GM19328 (cell line): Measurements from ENCODE around the gene ELN.
A peak's percentile ranks its signal among the peaks of the same experiment; 100 is the strongest.
"Not testable (repeated sequence)": the region's sequence is repeated elsewhere in the genome, so short reads cannot be mapped to it uniquely, and the experiment has no call there.

Experiments
- ATAC-seq: cut with Tn5 transposase; IDR thresholded peaks from one replicate; pipeline ENCODE4 v1.9.1; 2021; ENCODE audit warnings: mild to moderate bottlenecking, moderate library complexity; ENCODE audit not compliant: unreplicated experiment

Gene ELN

DNA sequence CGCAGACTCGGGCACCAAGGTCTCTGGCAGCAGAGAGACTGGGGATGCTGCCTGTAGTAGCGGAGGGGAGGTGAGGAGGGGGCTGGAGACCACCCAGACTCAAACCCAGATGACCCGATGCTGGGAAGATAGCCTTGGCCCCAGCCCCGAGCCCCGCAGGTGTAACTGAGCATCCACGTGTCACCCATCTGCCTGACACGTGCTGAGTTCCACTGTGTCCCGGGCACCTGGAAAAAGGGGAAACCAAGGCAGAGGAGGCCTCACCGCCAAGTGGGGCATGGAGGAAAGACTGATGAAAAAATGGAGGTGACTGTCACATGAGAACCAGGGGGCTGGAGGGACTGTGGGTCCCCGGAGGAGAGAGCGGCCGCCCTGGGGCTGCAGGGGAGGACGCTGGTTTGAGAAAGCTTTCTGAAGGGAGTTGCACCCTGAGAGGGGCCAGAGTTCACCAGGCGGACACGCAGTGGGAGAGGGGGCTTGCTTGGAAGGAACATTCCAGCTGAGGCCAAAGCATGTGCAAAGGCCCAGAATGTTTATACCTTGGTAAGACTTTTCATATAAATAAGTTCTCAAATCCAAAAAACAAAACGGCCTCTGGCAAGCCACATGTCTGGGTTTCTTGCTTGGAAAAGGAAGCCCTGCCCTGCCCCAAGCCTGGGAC, 27.4 kb upstream of the ELN start:
- ATAC-seq = no peak

DNA sequence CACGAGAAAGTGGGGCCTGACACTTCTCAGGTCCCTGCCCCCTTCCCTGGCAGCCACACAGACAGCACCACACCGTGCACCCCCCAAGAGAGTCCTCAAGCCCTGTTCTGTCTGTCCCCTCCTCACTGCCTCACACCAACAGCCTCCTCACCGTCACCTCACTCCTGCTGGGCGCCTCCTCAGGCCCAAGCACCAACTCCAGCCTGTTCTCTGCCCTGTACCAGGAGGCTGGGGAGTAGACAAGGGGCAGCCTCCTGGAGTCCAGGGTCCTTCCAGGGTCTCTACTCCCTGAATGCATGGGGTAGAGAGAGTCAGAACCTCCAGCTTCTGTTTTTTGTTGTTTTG, 26.9 kb upstream of the ELN start:
- ATAC-seq = no peak

DNA sequence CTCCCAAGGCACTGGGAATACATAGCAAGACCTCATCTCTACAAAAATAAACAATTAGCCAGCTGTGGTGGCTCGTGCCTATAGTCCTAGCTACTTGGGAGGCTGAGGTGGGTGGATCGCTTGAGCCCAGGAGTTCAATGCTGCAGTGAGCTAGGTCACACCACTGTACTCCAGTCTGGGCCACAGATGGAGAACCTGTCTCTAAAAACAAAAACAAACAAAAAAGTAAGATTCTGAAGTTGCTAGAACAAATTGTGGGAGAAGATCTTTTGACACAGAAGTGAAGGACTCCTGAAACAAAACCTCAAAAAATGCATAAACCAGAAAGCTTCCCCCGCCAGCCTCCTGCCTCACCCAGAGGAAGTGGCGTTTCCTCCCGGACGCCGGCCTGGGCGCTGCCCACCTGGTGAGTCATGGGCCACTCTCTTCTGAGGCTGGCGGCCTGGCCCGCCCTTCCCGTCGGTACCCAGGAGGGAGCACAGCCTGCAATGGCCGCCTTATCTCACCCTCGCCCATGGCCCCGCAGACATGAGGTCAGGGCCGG, 25.4 kb upstream of the ELN start:
- no peak for ATAC-seq

DNA sequence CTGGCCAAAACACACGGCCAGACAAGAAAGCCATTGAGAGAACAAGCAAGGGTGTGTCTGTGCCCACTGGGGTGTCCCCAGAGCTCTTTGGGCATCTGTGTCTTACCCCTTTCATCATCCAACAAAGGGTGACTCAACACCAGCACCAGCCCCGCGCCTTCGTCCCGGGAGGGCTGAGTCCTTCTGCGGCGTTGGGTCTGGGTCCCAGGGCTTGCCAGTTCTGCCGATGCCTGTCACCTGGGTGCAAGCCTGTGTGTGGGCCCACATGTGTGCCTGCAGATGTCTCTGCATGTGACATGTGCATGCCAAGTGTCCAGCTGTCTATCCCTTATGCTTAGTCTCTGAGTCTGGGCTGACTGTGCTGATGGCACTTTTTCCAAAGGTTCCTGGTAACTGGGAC, 24.4 kb upstream of the ELN start:
- no peak for ATAC-seq

DNA sequence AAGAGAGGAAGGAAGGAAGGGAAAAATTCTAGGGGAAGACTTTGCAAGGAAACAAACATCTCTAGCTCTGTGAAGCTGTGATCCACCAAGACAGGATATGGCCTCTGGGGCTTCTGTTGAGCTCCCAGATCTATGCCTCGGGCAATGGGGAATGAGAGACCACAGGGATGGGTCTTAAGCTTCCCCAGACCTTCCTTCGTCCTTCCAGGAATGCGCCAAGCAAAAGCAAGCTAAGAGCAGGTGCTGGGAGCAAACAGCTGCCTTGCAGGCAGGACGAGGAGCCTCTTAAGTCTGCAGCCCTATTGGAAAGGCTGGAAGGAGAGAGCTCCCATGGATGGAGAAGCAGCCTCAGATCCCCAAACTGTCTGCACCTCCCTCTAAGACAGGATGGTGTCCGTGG, 21.9 kb upstream of the ELN start:
- ATAC-seq = no peak

DNA sequence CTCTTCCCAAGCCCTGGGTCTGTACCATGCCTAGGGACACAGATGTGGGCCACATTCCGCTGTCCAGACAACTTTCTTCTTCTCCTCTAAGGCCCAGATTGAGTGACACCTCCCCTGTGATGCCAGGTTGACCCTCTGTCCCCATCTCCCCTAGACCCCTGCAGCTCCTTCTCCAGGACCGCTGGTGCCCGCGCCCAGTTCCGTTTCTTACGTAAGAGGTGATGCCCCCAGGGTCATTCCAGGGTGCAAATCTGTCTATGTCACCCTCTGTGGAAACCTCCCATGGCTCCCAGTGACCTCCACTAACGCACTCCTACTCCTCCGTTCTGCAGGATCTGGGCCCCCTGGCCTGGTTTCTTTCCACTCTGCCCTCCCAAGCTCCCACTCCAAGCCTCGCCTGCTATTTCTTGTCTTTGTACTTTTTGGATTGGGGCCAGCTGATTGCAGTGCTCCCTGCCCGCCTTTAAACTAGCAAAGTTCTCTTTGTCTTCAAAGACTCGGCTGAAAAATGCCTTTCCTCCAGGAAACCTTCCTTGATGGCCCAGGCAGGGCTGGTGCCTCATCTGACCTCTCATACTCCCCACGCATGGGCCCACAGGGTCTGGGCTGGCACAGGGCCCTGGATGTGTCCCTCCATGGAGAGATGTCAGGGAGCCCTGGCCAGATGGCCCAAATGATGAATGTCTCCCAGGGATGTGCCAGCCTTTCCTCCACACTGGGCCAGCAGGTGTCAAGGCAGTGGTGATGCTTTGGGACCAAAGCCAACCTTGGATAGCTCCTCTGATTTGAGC, 21.3 kb upstream of the ELN start:
- ATAC-seq = no peak

DNA sequence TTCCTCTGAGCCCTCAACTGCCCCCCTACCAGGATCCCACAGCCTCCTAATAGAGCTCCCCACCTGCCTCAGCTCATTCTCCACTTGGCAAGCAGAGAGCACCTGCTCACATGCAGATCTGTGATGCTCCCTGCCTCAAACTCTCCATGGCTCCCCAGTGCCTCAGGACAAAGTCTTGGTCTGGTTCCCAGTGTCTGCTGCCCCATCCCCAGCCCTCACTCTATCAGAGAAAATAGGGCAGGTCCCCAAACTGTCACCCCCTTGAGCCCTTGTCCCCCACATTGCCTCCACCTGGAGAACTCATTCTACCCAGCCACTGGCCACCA, 20.8 kb upstream of the ELN start:
- no peak for ATAC-seq

DNA sequence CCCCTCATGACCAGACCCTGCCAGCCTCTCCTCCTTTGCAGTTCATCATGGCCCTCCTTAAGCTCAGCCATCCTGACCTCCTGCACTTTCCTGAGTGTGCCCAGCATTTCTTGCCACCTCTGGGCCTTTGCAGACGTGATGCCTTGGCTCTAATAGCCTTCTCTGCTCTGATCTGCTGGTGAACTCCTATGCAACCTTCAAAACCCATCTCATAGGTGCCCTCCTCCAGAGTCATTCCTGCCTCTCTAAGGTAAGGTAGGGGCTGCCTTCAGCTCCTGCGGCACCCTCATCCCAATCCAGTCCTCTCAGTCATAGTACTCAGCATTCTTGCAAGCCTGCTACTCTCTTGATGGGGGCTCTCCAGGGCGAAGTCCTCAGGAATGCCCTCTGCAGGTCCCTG, 19.3 kb upstream of the ELN start:
- ATAC-seq = no peak

DNA sequence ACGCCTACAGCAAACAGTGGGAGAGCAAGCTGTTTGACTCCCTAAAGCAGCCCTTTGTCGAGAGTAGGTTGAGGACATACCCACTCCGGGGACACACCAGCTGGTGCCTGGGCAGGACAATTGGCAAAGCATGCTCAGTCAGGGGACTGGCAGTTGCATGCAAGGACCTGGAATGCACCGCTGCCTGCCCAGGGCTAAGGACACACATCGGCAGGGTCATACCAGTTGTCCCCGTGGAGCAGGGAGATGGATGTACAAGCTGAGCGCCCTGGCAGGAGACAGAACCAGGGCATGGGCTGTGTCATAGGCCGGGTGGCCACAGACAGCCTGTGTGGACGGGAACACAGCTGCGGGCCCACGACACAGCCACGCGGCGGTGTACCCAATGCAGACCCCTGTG, 18.3 kb upstream of the ELN start:
- ATAC-seq = no peak

DNA sequence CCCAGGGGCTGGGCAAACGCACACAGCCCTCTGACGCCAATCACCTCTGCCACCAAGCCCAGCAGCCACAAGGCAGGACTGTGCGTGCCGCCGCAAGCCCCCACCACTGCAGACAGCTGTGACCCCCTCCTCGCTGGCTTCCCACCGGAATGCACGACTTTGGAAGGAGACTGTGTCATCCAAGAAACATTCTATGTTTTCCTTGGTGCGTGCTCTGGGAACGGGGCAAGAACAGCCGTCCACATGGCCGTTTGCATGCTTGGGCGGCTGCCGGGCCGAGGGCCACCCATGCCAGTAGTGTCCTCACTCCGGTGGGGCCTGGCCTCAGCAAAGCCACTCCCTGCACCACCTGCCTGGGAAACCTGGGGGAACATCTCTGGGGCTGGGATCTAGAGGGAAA, 17.6 kb upstream of the ELN start:
- no peak for ATAC-seq

DNA sequence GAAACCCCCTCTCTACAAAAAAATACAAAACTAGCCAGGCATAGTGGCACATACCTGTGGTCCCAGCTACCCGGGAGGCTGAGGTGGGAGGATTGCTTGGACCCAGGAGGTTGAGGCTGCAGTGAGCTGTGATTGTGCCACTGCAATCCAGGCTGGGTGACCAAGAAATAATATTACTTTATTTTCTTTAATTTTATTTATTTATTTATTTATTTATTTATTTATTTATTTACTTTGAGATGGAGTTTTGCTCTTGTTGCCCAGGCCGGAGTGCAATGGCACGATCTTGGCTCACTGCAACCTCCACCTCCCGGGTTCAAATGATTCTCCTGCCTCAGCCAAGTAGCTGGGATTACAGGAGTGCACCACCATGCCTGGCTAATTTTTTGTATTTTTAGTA, 16.6 kb upstream of the ELN start:
- ATAC-seq = not testable (repeated sequence)

DNA sequence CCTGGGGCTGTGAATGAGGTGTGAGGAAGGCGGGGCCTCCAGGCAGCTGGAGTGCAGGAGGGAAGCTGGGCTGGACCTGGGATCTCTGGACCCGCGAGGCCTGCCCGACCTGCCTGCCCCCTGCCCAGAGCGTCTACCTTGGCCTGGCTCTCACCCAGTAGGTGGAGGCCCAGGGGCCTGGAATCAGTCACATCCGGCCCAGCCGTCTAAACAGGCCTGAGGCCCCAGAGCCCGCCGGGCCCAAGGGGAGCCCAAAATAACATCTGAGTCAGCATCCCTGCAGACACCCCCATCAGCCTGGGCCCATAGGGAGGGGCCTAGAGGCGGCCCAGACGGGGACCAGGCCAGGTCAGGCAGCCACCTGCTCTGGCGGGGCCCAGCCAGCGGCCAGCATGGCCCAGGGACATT, 15.1 kb upstream of the ELN start:
- ATAC-seq = peak; percentile 92

DNA sequence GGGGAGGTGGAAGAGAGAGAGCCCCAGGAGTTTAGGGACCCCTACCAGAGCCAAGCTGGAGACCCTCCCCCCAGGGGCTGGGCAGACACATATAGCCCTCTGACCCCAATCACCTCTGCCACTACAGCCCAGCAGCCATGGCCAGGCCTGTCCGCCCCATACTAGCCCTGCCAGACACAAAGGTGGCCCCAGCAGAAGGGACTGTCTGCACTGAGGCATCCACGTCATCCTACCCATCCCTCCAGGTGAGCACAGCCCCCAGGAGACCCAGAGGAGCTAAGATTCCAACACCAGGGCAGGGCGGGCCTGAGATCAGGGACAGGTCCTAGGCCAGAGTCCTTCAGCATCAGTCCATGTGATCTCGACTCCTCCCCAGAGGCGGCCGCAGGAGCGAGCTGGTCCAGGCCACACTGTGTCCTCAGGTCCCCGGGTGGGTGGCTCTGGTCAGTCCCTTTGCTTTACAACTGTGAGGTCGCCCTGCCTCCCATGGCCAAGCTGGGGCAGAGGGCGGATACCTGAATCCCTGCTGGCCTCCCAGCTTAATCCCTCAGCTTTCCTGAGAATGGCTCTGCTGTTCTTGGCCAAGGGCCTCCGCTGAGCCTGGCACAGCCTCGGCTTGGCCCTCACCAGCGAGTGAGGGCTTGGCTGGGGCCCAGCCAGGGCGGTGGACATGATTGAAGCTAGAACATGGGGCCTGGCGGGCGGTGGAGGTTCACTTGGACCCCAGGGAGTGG, 14.3 kb upstream of the ELN start:
- ATAC-seq = no peak

DNA sequence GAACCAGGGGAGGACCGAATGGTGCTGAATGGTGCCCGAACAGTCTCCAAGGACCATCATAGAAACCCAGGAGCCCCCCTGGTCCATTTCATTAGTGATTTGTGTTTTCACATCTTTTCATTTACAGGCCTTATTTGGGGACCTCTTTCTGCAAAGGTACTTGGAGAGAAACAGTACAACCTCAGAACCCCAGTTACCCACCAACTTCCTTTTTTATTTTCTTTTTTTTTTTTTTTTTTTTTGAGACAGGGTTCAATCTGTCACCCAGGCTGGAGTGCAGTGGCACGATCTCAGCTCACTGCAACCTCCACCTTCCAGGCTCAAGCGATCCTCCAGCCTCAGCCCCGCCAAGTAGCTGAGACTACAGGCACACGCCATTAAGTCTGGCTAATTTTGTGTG, 13.0 kb upstream of the ELN start:
- ATAC-seq = no peak

DNA sequence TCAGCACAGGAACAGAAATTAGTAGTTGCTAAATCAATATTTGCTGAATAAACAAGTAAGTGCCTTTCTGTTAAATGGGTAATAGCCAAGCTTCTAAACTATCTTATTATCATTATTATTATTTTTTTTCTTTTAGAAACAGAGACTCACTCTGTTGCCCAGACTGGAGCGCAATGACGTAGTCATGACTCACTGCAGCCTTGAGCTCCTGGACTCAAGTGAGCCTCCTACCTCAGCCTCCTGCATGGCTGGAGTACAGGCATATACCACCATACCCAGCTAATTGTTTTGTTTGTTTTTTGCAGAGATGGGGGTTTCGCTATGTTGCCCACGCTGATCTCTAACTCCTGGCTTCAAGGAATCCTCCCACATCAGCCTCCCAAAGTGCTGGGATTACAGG, 12.3 kb upstream of the ELN start:
- ATAC-seq = no peak

DNA sequence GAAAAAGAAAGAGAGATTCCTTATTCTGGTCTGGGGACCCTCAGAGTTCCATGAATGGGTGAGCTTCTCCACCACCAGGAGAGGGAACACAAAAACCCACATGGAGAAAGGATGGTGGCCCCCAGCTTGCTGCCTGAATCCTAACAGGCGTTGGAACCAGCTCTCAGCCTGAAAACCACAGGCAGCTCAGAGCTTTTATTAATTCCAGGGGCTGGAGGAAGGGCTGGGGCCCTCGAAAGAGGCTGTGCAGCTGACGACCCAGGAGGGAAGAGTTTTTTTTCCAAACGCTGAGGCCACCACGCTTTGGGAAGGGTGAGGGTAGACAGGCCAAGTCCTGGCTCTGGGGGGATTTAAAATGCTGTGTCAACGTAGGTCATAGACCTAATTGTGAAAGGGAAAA, 10.8 kb upstream of the ELN start:
- ATAC-seq = no peak

DNA sequence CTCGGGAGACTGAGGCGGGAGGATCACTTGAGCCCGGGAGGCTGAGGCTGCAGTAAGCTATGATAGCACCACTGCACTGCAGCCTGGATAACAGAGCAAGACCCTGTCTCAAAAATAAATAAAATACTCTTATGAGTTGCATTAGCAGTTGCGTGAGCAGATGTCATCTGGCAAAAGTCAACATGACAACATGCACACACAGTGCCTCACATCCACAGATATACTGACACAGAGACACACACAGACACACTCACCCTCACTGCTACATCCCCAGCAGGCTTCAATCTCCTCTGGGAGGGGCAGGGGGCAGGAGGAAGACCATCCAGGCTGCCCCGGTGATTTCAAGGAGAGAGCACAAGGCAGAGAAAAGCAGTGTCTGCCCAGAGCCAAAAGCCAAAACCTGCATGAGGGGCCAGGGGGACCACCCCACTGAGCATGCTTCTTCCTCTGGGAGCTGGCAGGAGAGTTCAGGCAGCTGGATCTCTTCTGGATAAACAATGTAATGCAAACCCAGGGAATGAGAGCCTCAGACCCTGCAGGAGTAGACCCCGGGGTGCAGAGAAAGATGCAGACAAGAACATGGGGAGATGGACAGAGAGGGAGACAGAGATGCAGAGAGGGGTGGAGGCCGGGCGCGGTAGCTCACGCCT, 9.6 kb upstream of the ELN start:
- no peak for ATAC-seq

DNA sequence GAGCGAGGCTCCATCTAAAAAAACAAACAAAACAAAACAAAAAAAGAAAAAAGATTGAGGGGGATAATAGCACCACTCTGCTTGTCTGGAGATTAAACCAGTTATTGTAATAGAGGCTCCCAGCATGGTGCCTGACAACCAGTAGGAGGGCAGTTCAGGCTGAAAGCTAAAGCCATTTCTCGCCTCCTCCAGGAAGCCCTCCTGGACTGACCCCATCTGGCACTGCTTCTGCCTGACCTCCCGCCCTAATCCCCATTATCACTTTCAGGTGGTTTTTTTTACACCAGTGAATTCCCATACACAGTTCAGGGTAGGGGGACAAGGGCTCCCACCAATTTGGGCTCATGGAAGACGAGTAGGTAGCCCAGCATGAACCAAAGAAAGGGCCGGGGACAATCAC, 8.8 kb upstream of the ELN start:
- ATAC-seq = no peak

DNA sequence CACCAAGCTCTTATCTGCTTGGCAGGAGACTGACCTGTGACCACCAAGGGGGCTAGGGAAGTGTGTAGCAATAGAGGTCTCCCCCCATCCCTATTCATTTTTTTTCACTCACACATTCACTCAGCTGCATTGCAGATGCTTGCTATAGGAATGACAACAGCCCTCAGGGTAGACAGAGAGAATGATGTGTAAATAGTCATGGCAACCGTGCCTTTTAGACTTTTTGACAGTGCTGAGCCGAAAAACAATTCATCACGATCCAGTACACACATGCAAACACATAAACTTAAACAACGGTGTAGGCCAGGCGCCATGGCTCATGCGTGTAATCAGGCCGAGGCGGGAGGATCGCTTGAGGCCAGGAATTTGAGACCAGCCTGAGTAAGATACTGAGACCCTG, 7.6 kb upstream of the ELN start:
- ATAC-seq = no peak

DNA sequence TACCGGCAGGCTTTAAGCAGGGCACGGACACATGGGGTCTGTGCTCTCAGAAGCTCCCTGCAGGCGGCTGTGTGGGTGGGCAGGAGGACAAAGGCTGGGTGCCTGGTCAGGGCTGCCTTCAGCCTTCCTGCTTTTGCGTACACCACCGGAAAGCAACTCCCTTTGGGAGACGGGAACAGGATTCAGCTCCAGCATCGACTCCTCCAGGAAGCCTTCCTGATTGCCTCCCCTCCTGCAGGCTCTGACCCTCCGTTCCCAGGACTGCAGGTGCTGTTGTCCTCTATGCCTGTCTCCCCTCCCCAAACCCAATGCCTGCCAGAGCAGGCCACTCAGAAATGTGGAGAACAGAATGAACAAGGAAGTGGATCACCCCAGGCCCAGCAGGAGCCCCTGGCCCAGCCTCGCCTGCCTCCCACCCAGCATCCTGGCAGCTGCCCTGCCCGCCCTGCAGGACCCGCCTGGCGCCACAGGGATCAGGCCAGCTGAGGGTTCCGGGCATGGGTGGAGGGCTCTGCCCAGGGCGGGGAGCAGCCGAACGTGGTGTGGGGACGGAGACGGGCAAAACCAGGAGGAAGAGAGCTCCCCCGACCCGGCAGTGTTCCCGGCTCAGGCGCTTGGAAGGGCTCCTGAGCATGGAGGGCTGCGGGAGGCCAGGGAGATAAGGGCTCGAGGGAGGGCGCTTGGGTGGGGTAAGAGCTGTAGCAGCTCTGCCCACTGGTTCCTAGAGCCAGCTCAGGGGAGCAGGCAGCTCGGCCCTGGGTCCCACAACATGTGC, 6.2 kb upstream of the ELN start:
- ATAC-seq = no peak

DNA sequence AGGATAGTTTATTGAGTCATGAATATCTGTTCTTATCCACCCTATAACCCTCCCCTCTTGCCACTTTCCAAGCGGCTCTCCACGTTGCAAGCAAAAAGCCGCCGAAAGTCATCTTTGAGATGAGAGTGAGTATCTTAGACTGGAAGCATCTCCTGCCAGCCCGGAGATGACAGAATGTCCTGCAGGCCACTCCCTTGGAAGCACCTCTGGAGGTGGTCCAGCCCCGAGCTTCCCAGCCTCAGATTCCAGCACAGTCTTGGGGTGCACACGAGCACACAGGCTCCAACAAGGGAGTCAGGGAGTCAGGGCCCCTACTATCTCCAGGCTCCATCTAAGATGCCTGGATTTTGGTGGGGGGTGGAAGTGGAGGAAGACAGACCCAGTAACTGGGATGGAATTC, 5.5 kb upstream of the ELN start:
- no peak for ATAC-seq
